Ascending aorta (tissue), 2 donors: ENCODE measurements around the gene PLIN3. TPM values are rescaled to one million over a fixed set of nuclear protein-coding genes. Genes with fewer than 3 reads are reported as not detected.
"Not testable (repeated sequence)": the region's sequence is repeated elsewhere in the genome, so short reads cannot be mapped to it uniquely, and the experiment has no call there.

Source experiments
- DNase-seq, 2 donors: peaks; one replicate each; pipeline ENCODE4 v3.0.0-alpha.2; 2019; ENCODE audit warnings: low spot score in 2 of 2
- H3K27ac ChIP-seq, 2 donors: fragments of 200-600 bp; sonication (generic); one replicate each; pipeline ENCODE4 v1.5.1; 2016 to 2017; ENCODE audit warnings: mild to moderate bottlenecking in 1 of 2
- H3K27me3 ChIP-seq: fragments of 200-600 bp; sonication (generic); one replicate; pipeline ENCODE4 v1.5.1; 2017
- H3K36me3 ChIP-seq, 2 donors: fragments of 200-600 bp; sonication (generic); one replicate each; pipeline ENCODE4 v1.5.1; 2016
- H3K4me1 ChIP-seq, 2 donors: fragments of 200-600 bp; sonication (generic); one replicate each; pipeline ENCODE4 v1.5.1; 2016 to 2017; ENCODE audit warnings: mild to moderate bottlenecking in 1 of 2
- H3K4me3 ChIP-seq, 2 donors: fragments of 200-600 bp; sonication (generic); one replicate each; pipeline ENCODE4 v1.5.1; 2016 to 2017; ENCODE audit warnings: mild to moderate bottlenecking in 1 of 2
- H3K9me3 ChIP-seq, 2 donors: fragments of 200-600 bp; sonication (generic); one replicate each; pipeline ENCODE4 v1.5.1; 2016
- intact Hi-C: fragments of 100-400 bp; cut with DNase I; formaldehyde crosslinking; loops from one replicate; pipeline ENCODE4 v1.15.1; 2023
- total RNA-seq: library from RNA; depleted of rRNA; stranded (reverse); fragments of >200 nt; gene quantifications from one replicate; pipeline ENCODE4 v1.1.0, GENCODE V29; 2016
- TF ChIP-seq, protein P1 (sequence below), 3 experiments: fragments of 200-600 bp in 2 of 3; fragments of 450-650 bp in 1 of 3; sonication (generic) in 2 of 3; IDR thresholded peaks; one replicate each; pipeline ENCODE4 v1.5.1; 2016 to 2019; ENCODE audit warnings: antibody characterized with exemption in 3 of 3, mild to moderate bottlenecking in 1 of 3, moderate library complexity in 1 of 3

PLIN3 gene
- total RNA-seq, 1 donor from 2014 or later = 84.3 TPM

GRCh38 chr19:4807188-4807587 is 60.3 kb downstream of the PLIN3 start:
- Histone ChIP-seq H3K4me1 (peaks cover 0 to 9% of the 10 kb centered on the region in 2 donors), H3K27ac (no peak overlapping the region), H3K27me3 (no peaks in the 10 kb centered on the region), H3K36me3 (no peaks in the 10 kb centered on the region), H3K9me3 (no peaks in the 10 kb centered on the region), H3K4me3 (no peak overlapping the region)
- no peak for DNase-seq
- intact Hi-C loops = no loop called here
- TF ChIP-seq, protein P1, sequence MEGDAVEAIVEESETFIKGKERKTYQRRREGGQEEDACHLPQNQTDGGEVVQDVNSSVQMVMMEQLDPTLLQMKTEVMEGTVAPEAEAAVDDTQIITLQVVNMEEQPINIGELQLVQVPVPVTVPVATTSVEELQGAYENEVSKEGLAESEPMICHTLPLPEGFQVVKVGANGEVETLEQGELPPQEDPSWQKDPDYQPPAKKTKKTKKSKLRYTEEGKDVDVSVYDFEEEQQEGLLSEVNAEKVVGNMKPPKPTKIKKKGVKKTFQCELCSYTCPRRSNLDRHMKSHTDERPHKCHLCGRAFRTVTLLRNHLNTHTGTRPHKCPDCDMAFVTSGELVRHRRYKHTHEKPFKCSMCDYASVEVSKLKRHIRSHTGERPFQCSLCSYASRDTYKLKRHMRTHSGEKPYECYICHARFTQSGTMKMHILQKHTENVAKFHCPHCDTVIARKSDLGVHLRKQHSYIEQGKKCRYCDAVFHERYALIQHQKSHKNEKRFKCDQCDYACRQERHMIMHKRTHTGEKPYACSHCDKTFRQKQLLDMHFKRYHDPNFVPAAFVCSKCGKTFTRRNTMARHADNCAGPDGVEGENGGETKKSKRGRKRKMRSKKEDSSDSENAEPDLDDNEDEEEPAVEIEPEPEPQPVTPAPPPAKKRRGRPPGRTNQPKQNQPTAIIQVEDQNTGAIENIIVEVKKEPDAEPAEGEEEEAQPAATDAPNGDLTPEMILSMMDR (IDR thresholded peaks at IDR 0.05) = no peak

GRCh38 chr19:4806384-4806783 is 61.1 kb downstream of the PLIN3 start:
- H3K4me3 ChIP-seq = no peak overlapping the region
- H3K4me1 ChIP-seq = peaks cover 0 to under 1% of the 10 kb centered on the region in 2 donors
- TF ChIP-seq, protein P1 (IDR thresholded peaks at IDR 0.05) = no peak
- H3K9me3 ChIP-seq = no peaks in the 10 kb centered on the region
- no peaks in the 10 kb centered on the region for H3K27me3 ChIP-seq
- H3K36me3 ChIP-seq = no peaks in the 10 kb centered on the region
- no peak for DNase-seq
- intact Hi-C loops = no loop called here
- no peak overlapping the region for H3K27ac ChIP-seq

DNA sequence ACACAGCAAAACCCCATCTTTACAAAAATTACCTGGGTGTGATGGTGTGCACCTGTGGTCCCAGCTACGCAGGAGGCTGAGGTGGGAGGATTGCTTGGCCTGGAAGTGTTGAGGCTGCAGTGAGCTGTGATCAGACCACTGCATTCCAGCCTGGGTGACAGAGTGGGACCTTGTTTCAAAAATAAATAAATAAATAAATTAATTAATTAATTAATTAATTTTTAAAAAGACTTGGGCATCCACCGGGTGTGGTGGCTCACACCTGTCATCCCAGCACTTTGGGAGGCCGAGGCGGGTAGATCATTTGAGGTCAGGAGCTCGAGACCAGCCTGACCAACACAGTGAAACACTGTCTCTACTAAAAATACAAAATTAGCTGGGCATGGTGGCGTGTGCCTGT is 62.3 kb downstream of the PLIN3 start:
- DNase-seq, H3K9me3 ChIP-seq, H3K4me1 ChIP-seq, intact Hi-C loops, H3K27me3 ChIP-seq, H3K27ac ChIP-seq, H3K4me3 ChIP-seq, H3K36me3 ChIP-seq: not testable (repeated sequence)

DNA sequence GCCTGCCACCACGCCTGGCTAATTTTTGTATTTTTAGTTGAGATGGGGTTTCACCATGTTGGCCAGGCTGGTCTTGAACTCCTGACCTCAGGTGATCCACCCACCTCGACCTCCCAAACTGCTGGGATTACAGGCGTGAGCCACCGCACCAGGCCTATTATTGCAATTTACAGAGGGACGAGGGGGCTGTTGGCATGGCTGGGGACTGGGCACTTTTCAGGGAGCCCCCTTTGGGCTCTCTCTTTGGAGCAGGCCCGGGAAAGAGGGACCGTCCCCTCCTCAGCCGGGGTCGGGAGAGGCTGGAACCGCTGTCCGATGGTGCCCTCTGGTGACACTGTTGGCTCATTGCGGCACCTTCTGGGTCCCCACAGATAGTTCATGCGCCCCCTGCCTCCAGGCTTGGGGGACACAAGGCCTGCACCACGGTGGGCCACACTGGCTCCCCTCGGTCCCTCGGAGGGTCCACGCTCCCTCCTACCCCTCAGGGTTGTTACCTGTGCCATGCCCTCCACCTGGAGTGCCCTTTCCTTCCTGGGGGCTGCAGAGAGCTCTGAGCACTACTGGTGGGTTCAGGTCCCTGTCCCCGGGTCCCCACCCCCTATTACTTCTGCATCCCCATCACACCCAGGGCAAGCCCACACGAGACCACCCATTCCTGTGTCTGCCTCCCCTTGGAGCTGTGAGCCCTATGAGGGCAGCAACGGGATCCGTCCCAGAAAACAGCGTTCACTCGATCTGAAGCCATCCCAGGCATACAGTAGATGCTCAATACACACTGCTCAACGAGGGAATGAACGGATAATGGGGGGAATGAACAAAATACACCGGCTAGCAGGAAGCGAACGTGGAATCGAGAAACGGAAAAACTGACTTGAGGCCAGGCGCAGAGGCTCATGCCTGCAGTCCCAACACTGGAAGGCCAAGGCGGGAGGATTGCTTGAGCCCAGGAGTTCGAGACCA is 63.5 kb downstream of the PLIN3 start:
- intact Hi-C loops = no loop called here
- no peak overlapping the region for H3K4me3 ChIP-seq

DNA sequence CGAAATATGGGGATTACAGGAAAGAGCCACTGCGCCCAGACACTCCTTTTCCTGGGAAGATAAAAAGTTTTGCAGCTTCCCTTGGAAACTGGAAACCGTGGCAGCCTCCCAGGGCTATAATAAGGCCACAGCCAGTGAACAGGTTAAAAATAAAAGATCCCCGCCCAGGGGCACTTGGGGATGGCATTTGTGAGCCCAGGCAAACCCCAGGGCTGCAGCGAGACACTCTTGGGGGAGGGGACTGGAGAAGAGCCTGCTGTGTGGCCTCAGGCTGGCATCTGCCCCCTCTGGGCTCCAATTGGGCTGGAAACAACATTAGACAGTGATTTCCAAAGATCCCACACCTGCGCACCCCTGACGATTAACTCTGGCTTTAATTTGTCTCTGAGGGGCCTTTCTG is 64.8 kb downstream of the PLIN3 start:
- intact Hi-C loops = no loop called here
- Histone ChIP-seq H3K4me3 (no peak overlapping the region), H3K27ac (no peak overlapping the region), H3K9me3 (no peaks in the 10 kb centered on the region), H3K27me3 (no peaks in the 10 kb centered on the region), H3K36me3 (peaks cover 5 to 8% of the 10 kb centered on the region in 2 donors), H3K4me1 (no peaks in the 10 kb centered on the region)
- no peak for DNase-seq
- TF ChIP-seq, protein P1 (IDR thresholded peaks at IDR 0.05) = no peak

More for the DNA sequence above, 63.5 kb downstream of the PLIN3 start:
- TF ChIP-seq, protein P1 (IDR thresholded peaks at IDR 0.05) = peak; percentile 48 to 66 (median 56)
- Histone ChIP-seq H3K4me1 (no peaks in the 10 kb centered on the region), H3K27ac (no peak overlapping the region), H3K27me3 (no peaks in the 10 kb centered on the region), H3K9me3 (no peaks in the 10 kb centered on the region), H3K36me3 (peaks cover 2 to 3% of the 10 kb centered on the region in 2 donors)
- DNase-seq = no peak

DNA sequence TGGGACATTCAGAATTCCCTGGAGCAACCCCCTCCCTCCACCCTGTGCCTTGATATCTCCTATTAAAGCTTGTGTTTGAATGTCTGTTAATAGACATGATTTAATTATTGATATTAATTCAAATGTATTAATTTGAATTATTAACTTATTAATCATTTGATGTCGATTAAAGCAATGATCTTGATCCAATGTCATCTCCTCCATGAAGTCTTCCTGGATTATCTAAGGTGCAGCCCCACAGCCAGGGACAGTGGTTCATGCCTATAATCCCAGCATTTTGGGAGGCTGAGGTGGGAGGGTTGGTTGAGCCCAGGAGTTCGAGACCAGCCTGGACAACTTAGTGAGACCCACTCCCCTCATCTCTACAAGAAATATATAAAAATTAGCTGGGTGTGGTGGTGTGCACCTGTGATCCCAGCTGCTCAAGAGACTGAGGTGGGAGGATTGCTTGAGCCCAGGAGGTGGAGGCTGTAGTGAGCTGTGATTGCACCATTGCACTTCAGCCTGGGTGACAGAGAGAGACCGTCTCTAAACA is 66.3 kb downstream of the PLIN3 start:
- H3K9me3 ChIP-seq = no peaks in the 10 kb centered on the region
- intact Hi-C loops = no loop called here
- H3K36me3 ChIP-seq = peaks cover 16 to 21% of the 10 kb centered on the region in 2 donors
- TF ChIP-seq, protein P1 (IDR thresholded peaks at IDR 0.05) = no peak
- no peaks in the 10 kb centered on the region for H3K4me1 ChIP-seq
- no peak for DNase-seq
- H3K27ac ChIP-seq = no peak overlapping the region
- H3K27me3 ChIP-seq = no peaks in the 10 kb centered on the region
- no peak overlapping the region for H3K4me3 ChIP-seq
